H1 (cell line): Measurements from ENCODE around the gene RAD51B. TPM values are rescaled to one million over a fixed set of nuclear protein-coding genes. Genes with fewer than 3 reads are reported as not detected.

Experiments used
- CTCF ChIA-PET: fragments of 300-600 bp; sonication (Branson Sonifier 250); formaldehyde crosslinking; loops from one replicate; lab custom pipeline; 2021; ENCODE audit not compliant: partially characterized antibody; lab: Charles Lee
- POLR2A ChIA-PET: fragments of 300-600 bp; sonication (Branson Sonifier 250); formaldehyde crosslinking; loops from one replicate; lab custom pipeline; 2021; ENCODE audit warnings: inconsistent platforms; ENCODE audit not compliant: partially characterized antibody; lab: Charles Lee
- DNase-seq, 2 experiments: peaks; one replicate each; pipeline versions ENCODE4 v3.0.0 to v3.0.0-alpha.2; 2010 to 2022; ENCODE audit warnings: low spot score in 2 of 2, low read depth in 1 of 2, mixed read lengths in 1 of 2
- FAIRE-seq: peaks from 2 replicates; lab custom pipeline; 2011; peaks lifted over from hg19 to GRCh38; lab: Jason Lieb, UNC
- H2AFZ ChIP-seq: 2 replicates; pipeline ENCODE4 v1.8.1; 2012; ENCODE audit warnings: low read length, inconsistent platforms
- H2AK5ac ChIP-seq: 2 replicates; pipeline ENCODE4 v1.6.1; 2013; ENCODE audit warnings: low read depth, low read length
- H2BK120ac ChIP-seq: replicated peaks from 2 replicates; pipeline ENCODE3; 2013; ENCODE audit warnings: low read depth, low read length, inconsistent platforms
- H2BK12ac ChIP-seq: 2 replicates; pipeline ENCODE4 v1.6.1; 2013; ENCODE audit warnings: low read depth, low read length
- H2BK15ac ChIP-seq: 2 replicates; pipeline ENCODE4 v1.6.1; 2013; ENCODE audit warnings: low read length
- H2BK20ac ChIP-seq: 2 replicates; pipeline ENCODE4 v1.6.1; 2013; ENCODE audit warnings: low read length
- H2BK5ac ChIP-seq: 2 replicates; pipeline ENCODE4 v1.6.1; 2013; ENCODE audit warnings: low read depth, low read length
- H3K14ac ChIP-seq: 2 replicates; pipeline ENCODE4 v1.6.1; 2013; ENCODE audit warnings: inconsistent platforms; ENCODE audit not compliant: insufficient read length
- H3K18ac ChIP-seq: 2 replicates; pipeline ENCODE4 v1.6.1; 2013; ENCODE audit warnings: low read length; ENCODE audit errors: extremely low read depth
- H3K23ac ChIP-seq: 2 replicates; pipeline ENCODE4 v1.6.1; 2013; ENCODE audit warnings: inconsistent platforms; ENCODE audit not compliant: insufficient read length
- H3K23me2 ChIP-seq: 2 replicates; pipeline ENCODE4 v1.6.1; 2013; ENCODE audit warnings: low read depth, low read length
- H3K27ac ChIP-seq: 2 replicates; pipeline ENCODE4 v1.6.1; 2011; ENCODE audit warnings: low read depth, low read length, inconsistent platforms
- H3K27me3 ChIP-seq, 4 experiments: replicated peaks in 1 of 4; 1 replicate in 1 of 4; 2 replicates in 3 of 4; pipeline versions ENCODE4 v1.6.1 to v1.8.1; 2011 to 2013; ENCODE audit warnings: low read length in 3 of 4, mild to moderate bottlenecking in 3 of 4, inconsistent platforms in 2 of 4, mixed read lengths in 2 of 4, moderate library complexity in 1 of 4; ENCODE audit not compliant: control insufficient read depth in 3 of 4, insufficient read depth in 3 of 4; ENCODE audit errors: extremely low read depth in 1 of 4
- H3K36me3 ChIP-seq, 4 experiments: 2 replicates each; pipeline versions ENCODE4 v1.6.1 to v1.8.1; 2011 to 2013; ENCODE audit warnings: mild to moderate bottlenecking in 4 of 4, low read length in 3 of 4, moderate library complexity in 2 of 4, control low read depth in 1 of 4, inconsistent platforms in 1 of 4; ENCODE audit not compliant: insufficient read depth in 4 of 4, control insufficient read depth in 2 of 4
- H3K4ac ChIP-seq: replicated peaks from 2 replicates; pipeline ENCODE3; 2013; ENCODE audit warnings: low read length, low read depth, mixed read lengths, inconsistent platforms; ENCODE audit not compliant: insufficient read length
- H3K4me1 ChIP-seq, 4 experiments: replicated peaks in 1 of 4; 1 replicate in 1 of 4; 2 replicates in 3 of 4; pipeline versions ENCODE4 v1.6.1 to v1.8.1; 2011 to 2013; ENCODE audit warnings: low read length in 3 of 4, inconsistent platforms in 2 of 4, mixed read lengths in 1 of 4; ENCODE audit not compliant: insufficient read depth in 4 of 4, control insufficient read depth in 3 of 4
- H3K4me2 ChIP-seq, 2 experiments: 2 replicates each; pipeline versions ENCODE4 v1.6.1 to v1.8.1; 2011 to 2013; ENCODE audit warnings: low read depth in 2 of 2, low read length in 2 of 2, control low read depth in 1 of 2, inconsistent platforms in 1 of 2, mild to moderate bottlenecking in 1 of 2; ENCODE audit not compliant: insufficient read depth in 1 of 2
- H3K4me3 ChIP-seq, 4 experiments: fragments of 200-600, 300-600 bp in 1 of 4; sonication (generic), shearing (Covaris generic), sonication (Bioruptor Twin) in 1 of 4; 2 replicates each; pipeline versions ENCODE4 v1.5.1 to v1.8.1; 2011 to 2016; ENCODE audit warnings: low read length in 4 of 4, low read depth in 3 of 4, control low read depth in 2 of 4, inconsistent platforms in 2 of 4, mild to moderate bottlenecking in 2 of 4, mixed read lengths in 1 of 4, moderate library complexity in 1 of 4; ENCODE audit not compliant: insufficient read depth in 2 of 4; ENCODE audit errors: extremely low read depth in 1 of 4
- H3K56ac ChIP-seq: replicated peaks from 2 replicates; pipeline ENCODE3; 2013; ENCODE audit warnings: low read depth, mild to moderate bottlenecking, mixed read lengths, low read length, inconsistent platforms; ENCODE audit not compliant: insufficient read length
- H3K79me1 ChIP-seq: 2 replicates; pipeline ENCODE4 v1.6.1; 2013; ENCODE audit warnings: low read depth, low read length, control low read depth
- H3K79me2 ChIP-seq, 2 experiments: 2 replicates each; pipeline versions ENCODE4 v1.6.1 to v1.8.1; 2012 to 2013; ENCODE audit warnings: low read length in 2 of 2, mild to moderate bottlenecking in 2 of 2, inconsistent platforms in 1 of 2; ENCODE audit not compliant: insufficient read depth in 2 of 2, control insufficient read depth in 1 of 2
- H3K9ac ChIP-seq, 4 experiments: replicated peaks in 1 of 4; 1 replicate in 1 of 4; 2 replicates in 3 of 4; pipeline versions ENCODE4 v1.6.1 to v1.8.1; 2011 to 2013; ENCODE audit warnings: low read depth in 3 of 4, low read length in 3 of 4, control low read depth in 2 of 4, mild to moderate bottlenecking in 2 of 4, moderate library complexity in 2 of 4, inconsistent platforms in 1 of 4; ENCODE audit errors: extremely low read depth in 1 of 4
- H3K9me3 ChIP-seq, 2 experiments: 2 replicates each; pipeline versions ENCODE4 v1.6.1 to v1.8.1; 2012 to 2013; ENCODE audit warnings: mild to moderate bottlenecking in 2 of 2, moderate library complexity in 2 of 2, control low read depth in 1 of 2, inconsistent platforms in 1 of 2, low read depth in 1 of 2, low read length in 1 of 2, mixed read lengths in 1 of 2; ENCODE audit not compliant: insufficient read depth in 2 of 2
- H4K20me1 ChIP-seq, 2 experiments: replicated peaks in 1 of 2; 2 replicates each; pipeline versions ENCODE3 to v1.8.1; 2011 to 2013; ENCODE audit warnings: inconsistent platforms in 2 of 2, low read length in 2 of 2, mild to moderate bottlenecking in 1 of 2; ENCODE audit not compliant: insufficient read depth in 2 of 2, control insufficient read depth in 1 of 2
- H4K5ac ChIP-seq: 2 replicates; pipeline ENCODE4 v1.6.1; 2013; ENCODE audit warnings: low read length, low read depth, mixed read lengths, inconsistent platforms; ENCODE audit not compliant: insufficient read length
- H4K8ac ChIP-seq: 2 replicates; pipeline ENCODE4 v1.8.0; 2013; ENCODE audit warnings: mild to moderate bottlenecking, moderate library complexity, low read length, inconsistent platforms; ENCODE audit not compliant: insufficient read depth; ENCODE audit errors: extremely low read depth
- H4K91ac ChIP-seq: replicated peaks from 2 replicates; pipeline ENCODE3; 2013; ENCODE audit warnings: low read length, mixed read lengths, inconsistent platforms; ENCODE audit not compliant: insufficient read length
- WGBS, 2 experiments: shearing (Covaris generic) in 1 of 2; methylation state at CpG; one replicate each; pipeline versions ENCODE4 v1.1.6 to v1.1.7; 2013 to 2015; ENCODE audit warnings: low lambda C conversion rate in 2 of 2, mixed read lengths in 2 of 2, inconsistent platforms in 1 of 2, low coverage in 1 of 2, missing lambda C conversion rate in 1 of 2; ENCODE audit not compliant: insufficient replicate concordance in 2 of 2, insufficient coverage in 1 of 2, insufficient read length in 1 of 2; ENCODE audit errors: extremely low coverage in 1 of 2, missing lambda C conversion rate in 1 of 2; 5-methylcytosine and 5-hydroxymethylcytosine counted together
- polyA plus RNA-seq, 7 experiments: library from polyadenylated mRNA; depleted of rRNA in 3 of 7; stranded (reverse) in 5 of 7; unstranded in 2 of 7; fragments of >200 nt in 5 of 7; fragments of 200-250 nt in 2 of 7; gene quantifications; 1 replicate in 5 of 7; 2 replicates in 1 of 7; 4 replicates in 1 of 7; pipeline versions ENCODE4 v1.2.1 to v1.2.3, GENCODE V29; 2011 to 2013; ENCODE audit warnings: missing spikeins in 2 of 7, mixed read lengths in 2 of 7
- total RNA-seq: library from RNA; stranded (reverse); fragmentation: NEBNext Ultra II Directional; extraction: Animal tissue kit (Norgen Biotek cat#: 25700); gene quantifications from 2 replicates; pipeline ENCODE4 v1.2.1, GENCODE V29; 2021

Gene RAD51B
- total and polyA plus RNA-seq, 2 of the 8 experiments (the other 6 are each of a cell fraction or from before 2014, with no cell fraction given), result 3.9 to 14.9 TPM

GRCh38 chr14:68520637-68521556 lies 701.3 kb downstream of the RAD51B start:
- H3K79me2 ChIP-seq, result no peaks in the 10 kb centered on the region
- DNase-seq (peak in 1 of 2 experiments; percentile 62), FAIRE-seq (no peak)
- H2BK120ac ChIP-seq, result no peak overlapping the region
- H3K9me3 ChIP-seq, result no peaks in the 10 kb centered on the region; a peak in 1 of 4 replicates
- H2BK15ac ChIP-seq, result no peak overlapping the region
- H3K4me2 ChIP-seq, result no peak overlapping the region
- no peak overlapping the region for H3K14ac ChIP-seq
- no peaks in the 10 kb centered on the region for H3K23me2 ChIP-seq
- H3K4ac ChIP-seq, result no peak overlapping the region
- peak overlapping the region; percentile 11; the same call in 1 of the 2 replicates for H2BK20ac ChIP-seq
- H4K20me1 ChIP-seq, result no peaks in the 10 kb centered on the region
- no peak overlapping the region for H2BK12ac ChIP-seq
- no peak overlapping the region for H2BK5ac ChIP-seq
- no peaks in the 10 kb centered on the region for H3K79me1 ChIP-seq
- H3K4me3 ChIP-seq, result no peak overlapping the region
- H3K23ac ChIP-seq, result no peak overlapping the region
- no peak overlapping the region for H3K27ac ChIP-seq
- H4K8ac ChIP-seq, result no peak overlapping the region
- H3K9ac ChIP-seq, result no peak overlapping the region
- no peak overlapping the region for H4K5ac ChIP-seq
- H3K56ac ChIP-seq, result no peak overlapping the region
- POLR2A ChIA-PET, result interaction anchor here (0.8 to 1.2 kb wide), 3 partner anchors 14 to 267 kb away, joined by 3 read pairs; no protein-coding TSS in a partner anchor
- H2AFZ ChIP-seq, result no peak overlapping the region
- peaks cover 1 to 10% (median 6%) of the 10 kb centered on the region in 4 experiments; a peak in 6 of 7 replicates for H3K4me1 ChIP-seq
- no peaks in the 10 kb centered on the region for H3K36me3 ChIP-seq
- 60% methylated on average over 5 of the region's 5 CpGs; no CpG with 5 or more reads in 1 of the 2 experiments for WGBS, 2 experiments
- CTCF ChIA-PET, result interaction anchor here (0.5 to 1.2 kb wide), 6 partner anchors 12 to 600 kb away, joined by 3 to 4 read pairs (median 4); no protein-coding TSS in a partner anchor
- H4K91ac ChIP-seq, result no peak overlapping the region
- H3K18ac ChIP-seq, result no peak overlapping the region
- H2AK5ac ChIP-seq, result no peak overlapping the region
- no peaks in the 10 kb centered on the region for H3K27me3 ChIP-seq
